Activated T-cell treated with anti-CD3 and anti-CD28 coated beads, Interleukin-2, amount 50 U/mL, for 24 hours (primary cell): ENCODE results near the gene NRP2.

Source experiments
- DNase-seq: peaks from one replicate; pipeline ENCODE4 v3.0.0-alpha.2; 2020
- H3K27ac Mint-ChIP-seq: 2 replicates; pipeline ENCODE4 v1.8.0; 2020; ENCODE audit warnings: mild to moderate bottlenecking, mixed read lengths
- H3K27me3 Mint-ChIP-seq: 2 replicates; pipeline ENCODE4 v1.8.0; 2020; ENCODE audit warnings: mixed read lengths
- H3K36me3 Mint-ChIP-seq: 2 replicates; pipeline ENCODE4 v1.8.0; 2020; ENCODE audit warnings: low read depth, mixed read lengths
- H3K4me1 Mint-ChIP-seq: 2 replicates; pipeline ENCODE4 v1.8.0; 2020; ENCODE audit warnings: low read depth, mixed read lengths
- H3K4me3 Mint-ChIP-seq: 2 replicates; pipeline ENCODE4 v1.8.0; 2020; ENCODE audit warnings: mild to moderate bottlenecking, moderate library complexity, mixed read lengths
- H3K9me3 Mint-ChIP-seq: 2 replicates; pipeline ENCODE4 v1.8.0; 2020; ENCODE audit warnings: mixed read lengths

Gene NRP2

DNA sequence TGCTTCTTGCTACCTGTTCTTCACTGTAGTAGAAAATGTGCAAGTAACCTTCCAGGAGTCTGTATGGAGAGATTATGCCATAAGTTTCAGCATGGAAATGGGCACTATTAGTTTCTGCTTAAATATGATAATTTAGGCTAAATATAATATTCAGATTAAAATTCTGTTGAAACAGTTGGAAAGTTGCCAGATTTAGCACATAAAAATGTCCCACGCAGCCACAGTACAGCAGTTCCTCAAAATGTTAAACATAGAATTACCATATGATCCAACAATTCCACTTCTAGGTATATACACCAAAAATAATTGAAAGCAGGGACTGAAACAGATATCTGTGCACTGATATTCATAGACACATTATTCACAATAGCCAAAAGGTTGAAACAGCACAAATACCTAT is 121.2 kb downstream of the NRP2 start:
- no peak for DNase-seq
- Mint-ChIP-seq H3K27ac (no peak overlapping the region), H3K36me3 (no peaks in the 10 kb centered on the region)

GRCh38 chr2:205805136-205805535 is 122.8 kb downstream of the NRP2 start:
- no peak overlapping the region for H3K4me3 Mint-ChIP-seq
- H3K36me3 Mint-ChIP-seq: no peaks in the 10 kb centered on the region
- no peak overlapping the region for H3K27ac Mint-ChIP-seq
- no peaks in the 10 kb centered on the region for H3K9me3 Mint-ChIP-seq
- no peak for DNase-seq
- no peaks in the 10 kb centered on the region for H3K27me3 Mint-ChIP-seq
- no peaks in the 10 kb centered on the region for H3K4me1 Mint-ChIP-seq

More for the DNA sequence above, 121.2 kb downstream of the NRP2 start:
- Mint-ChIP-seq H3K4me3 (no peak overlapping the region), H3K4me1 (no peaks in the 10 kb centered on the region), H3K9me3 (no peaks in the 10 kb centered on the region), H3K27me3 (no peaks in the 10 kb centered on the region)

DNA sequence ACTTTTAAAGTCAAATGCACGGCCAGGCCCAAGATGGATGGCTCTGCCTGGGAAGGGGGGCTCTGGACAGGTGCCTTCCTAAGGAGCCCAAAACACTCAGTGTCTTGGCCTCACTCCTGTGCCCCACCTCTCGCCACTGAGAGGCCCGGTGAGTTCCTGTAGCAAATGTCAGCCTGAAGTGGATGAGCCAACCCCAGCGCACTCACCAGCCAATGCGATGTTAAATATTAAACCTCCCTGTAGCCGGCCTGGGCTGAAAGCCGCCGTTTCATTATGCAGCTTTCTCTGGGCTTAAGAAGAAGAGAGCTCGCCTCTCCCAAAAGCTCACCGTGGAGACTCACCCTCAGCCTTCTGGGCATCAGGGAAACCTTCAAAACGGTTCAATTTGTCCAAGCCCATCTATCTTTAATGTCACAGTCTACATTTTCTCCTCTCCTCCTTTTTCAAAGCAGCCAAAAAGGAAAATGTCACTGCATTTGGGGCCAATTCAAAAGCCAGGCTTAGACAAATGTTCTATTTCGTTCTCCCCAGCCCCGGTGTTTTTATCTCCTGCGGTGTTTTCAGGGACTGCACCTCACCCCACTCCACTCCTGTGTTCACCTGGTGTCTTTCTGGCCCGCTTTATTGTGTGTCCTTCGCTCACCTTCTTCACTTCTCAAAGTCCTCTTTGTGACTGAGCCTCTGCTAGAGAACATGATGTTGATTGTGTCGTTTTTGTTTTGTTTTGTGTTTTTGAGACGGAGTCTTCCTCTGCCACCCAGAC is 124.0 kb downstream of the NRP2 start:
- Mint-ChIP-seq H3K4me1 (no peaks in the 10 kb centered on the region), H3K9me3 (no peaks in the 10 kb centered on the region), H3K27ac (no peak overlapping the region), H3K4me3 (no peak overlapping the region), H3K36me3 (no peaks in the 10 kb centered on the region), H3K27me3 (no peaks in the 10 kb centered on the region)
- no peak for DNase-seq

DNA sequence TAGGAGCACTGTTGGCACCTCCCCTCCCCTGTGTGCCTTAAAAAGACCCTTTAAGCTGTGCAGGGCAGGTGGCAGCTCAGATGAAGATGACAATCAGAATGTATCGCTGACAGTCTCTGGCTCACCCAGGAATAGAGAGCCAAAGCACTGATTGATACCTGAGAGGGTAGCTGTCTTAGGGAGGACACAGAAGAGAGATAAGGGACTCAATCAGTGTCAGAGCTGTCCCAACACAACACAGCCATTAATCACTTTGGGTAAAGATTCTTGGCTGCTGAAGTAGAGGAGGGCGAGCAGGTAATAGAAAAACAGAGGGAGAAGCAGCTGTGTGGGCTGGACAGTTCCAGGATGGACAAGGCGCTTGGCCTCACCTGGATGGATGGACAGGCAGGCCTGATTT is 124.9 kb downstream of the NRP2 start:
- no peaks in the 10 kb centered on the region for H3K27me3 Mint-ChIP-seq
- no peaks in the 10 kb centered on the region for H3K9me3 Mint-ChIP-seq

DNA sequence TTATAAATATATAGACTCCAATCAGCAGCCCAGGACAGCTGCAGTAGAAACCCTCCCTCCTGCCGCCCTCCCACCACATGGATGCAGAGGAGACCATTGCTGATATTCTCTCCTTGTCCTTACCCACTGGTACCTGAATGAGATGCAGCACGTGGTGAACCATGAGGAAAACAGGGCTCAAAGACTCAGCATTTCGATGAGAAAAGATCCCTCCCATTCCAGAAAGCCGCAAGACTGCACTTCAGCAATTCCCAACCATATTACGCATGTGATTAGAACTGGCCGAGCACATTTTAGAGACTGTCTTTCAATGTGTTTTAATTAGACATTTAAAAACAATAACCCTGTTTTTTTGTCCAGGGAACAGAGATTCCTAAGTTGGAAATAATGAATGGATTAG is 125.5 kb downstream of the NRP2 start:
- Mint-ChIP-seq H3K27ac (no peak overlapping the region), H3K27me3 (no peaks in the 10 kb centered on the region), H3K9me3 (no peaks in the 10 kb centered on the region), H3K36me3 (no peaks in the 10 kb centered on the region), H3K4me3 (no peak overlapping the region), H3K4me1 (no peaks in the 10 kb centered on the region)
- DNase-seq: no peak

More for the DNA sequence above, 124.9 kb downstream of the NRP2 start:
- DNase-seq: no peak
- Mint-ChIP-seq H3K27ac (no peak overlapping the region), H3K4me3 (no peak overlapping the region), H3K36me3 (no peaks in the 10 kb centered on the region), H3K4me1 (no peaks in the 10 kb centered on the region)

GRCh38 chr2:205808486-205809121 is 126.3 kb downstream of the NRP2 start:
- Mint-ChIP-seq H3K27me3 (no peaks in the 10 kb centered on the region), H3K9me3 (no peaks in the 10 kb centered on the region), H3K4me3 (no peak overlapping the region), H3K27ac (no peak overlapping the region), H3K4me1 (no peaks in the 10 kb centered on the region), H3K36me3 (no peaks in the 10 kb centered on the region)
- no peak for DNase-seq

DNA sequence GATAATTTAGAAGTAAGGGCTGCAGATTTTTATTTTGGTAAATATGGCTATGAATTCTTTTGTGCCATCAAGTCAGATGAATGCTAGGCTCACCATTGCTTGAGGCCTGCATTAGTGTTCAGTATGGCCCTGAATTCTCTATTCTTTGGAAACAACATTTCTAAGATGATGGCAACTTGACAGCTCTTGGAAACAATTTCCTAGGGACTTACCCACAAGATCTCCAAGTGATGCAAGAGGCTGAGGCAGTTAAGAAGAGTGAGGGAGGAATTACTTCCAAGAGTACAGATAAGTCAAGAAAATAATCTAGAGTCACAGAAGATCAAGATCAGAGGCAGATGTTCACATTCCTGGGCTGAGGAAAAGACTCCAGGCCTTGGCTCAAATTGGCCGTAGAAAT is 129.1 kb downstream of the NRP2 start:
- H3K4me1 Mint-ChIP-seq: no peaks in the 10 kb centered on the region
- H3K9me3 Mint-ChIP-seq: no peaks in the 10 kb centered on the region
- H3K27ac Mint-ChIP-seq: no peak overlapping the region
- peaks cover 2% of the 10 kb centered on the region for H3K27me3 Mint-ChIP-seq
- no peak for DNase-seq
- H3K4me3 Mint-ChIP-seq: no peak overlapping the region
- no peaks in the 10 kb centered on the region for H3K36me3 Mint-ChIP-seq

- Mint-ChIP-seq H3K36me3 (no peaks in the 10 kb centered on the region), H3K27ac (no peak overlapping the region), H3K9me3 (no peaks in the 10 kb centered on the region), H3K4me3 (no peak overlapping the region), H3K4me1 (no peaks in the 10 kb centered on the region), H3K27me3 (peaks cover 9% of the 10 kb centered on the region)
- no peak for DNase-seq
Measured at GRCh38 chr2:205814039-205814364, 131.7 kb downstream of the NRP2 start.

- Mint-ChIP-seq H3K27ac (no peak overlapping the region), H3K9me3 (no peaks in the 10 kb centered on the region), H3K27me3 (peaks cover 18% of the 10 kb centered on the region), H3K36me3 (no peaks in the 10 kb centered on the region), H3K4me1 (no peaks in the 10 kb centered on the region), H3K4me3 (no peak overlapping the region)
- DNase-seq: no peak
Measured at GRCh38 chr2:205815673-205816072, 133.4 kb downstream of the NRP2 start.

DNA sequence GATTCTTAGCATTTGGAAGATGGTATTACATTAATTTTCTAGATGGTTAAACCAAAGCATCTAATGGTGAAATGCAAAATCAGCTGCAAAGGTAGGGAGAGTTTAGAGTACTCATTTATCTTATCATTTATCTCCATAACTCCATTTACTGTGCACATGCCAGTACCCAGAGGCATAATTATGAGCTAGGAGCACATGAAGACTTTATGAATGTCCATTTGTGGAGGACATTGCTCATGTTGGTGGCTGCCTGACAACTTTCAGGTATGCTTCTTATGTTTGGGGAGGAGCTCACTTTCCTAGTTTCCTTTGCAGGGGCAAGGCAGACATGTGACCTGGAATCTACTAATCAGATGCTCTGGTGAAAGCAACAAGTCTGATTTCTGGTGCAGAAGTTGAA is 134.0 kb downstream of the NRP2 start:
- no peaks in the 10 kb centered on the region for H3K4me1 Mint-ChIP-seq
- no peak for DNase-seq
- H3K36me3 Mint-ChIP-seq: no peaks in the 10 kb centered on the region
- H3K27ac Mint-ChIP-seq: no peak overlapping the region
- H3K4me3 Mint-ChIP-seq: no peak overlapping the region
- H3K9me3 Mint-ChIP-seq: no peaks in the 10 kb centered on the region
- peaks cover 18% of the 10 kb centered on the region for H3K27me3 Mint-ChIP-seq

DNA sequence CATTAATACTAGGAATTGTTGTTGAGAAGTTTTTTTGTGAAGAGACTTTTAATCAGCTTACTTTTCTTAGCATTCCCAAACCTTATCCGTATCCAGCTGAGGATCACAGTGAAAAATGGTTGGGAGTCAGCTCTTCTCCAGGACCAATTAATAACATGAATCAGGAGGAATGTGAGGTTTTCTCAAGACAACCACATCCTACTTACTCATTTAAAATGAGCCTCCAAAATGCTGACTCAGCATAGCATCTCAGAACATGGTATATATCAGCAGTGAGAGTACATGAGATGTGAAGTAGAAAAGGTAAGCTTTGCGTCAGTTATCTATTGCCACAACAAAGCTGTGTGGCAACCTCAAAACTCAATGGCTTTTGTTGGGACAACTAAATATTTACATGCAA is 140.3 kb downstream of the NRP2 start:
- H3K4me1 Mint-ChIP-seq: no peaks in the 10 kb centered on the region
- H3K27ac Mint-ChIP-seq: no peak overlapping the region
- H3K36me3 Mint-ChIP-seq: no peaks in the 10 kb centered on the region
- H3K4me3 Mint-ChIP-seq: no peak overlapping the region
- peaks cover 26% of the 10 kb centered on the region for H3K27me3 Mint-ChIP-seq
- DNase-seq: no peak
- H3K9me3 Mint-ChIP-seq: peaks cover 6% of the 10 kb centered on the region

DNA sequence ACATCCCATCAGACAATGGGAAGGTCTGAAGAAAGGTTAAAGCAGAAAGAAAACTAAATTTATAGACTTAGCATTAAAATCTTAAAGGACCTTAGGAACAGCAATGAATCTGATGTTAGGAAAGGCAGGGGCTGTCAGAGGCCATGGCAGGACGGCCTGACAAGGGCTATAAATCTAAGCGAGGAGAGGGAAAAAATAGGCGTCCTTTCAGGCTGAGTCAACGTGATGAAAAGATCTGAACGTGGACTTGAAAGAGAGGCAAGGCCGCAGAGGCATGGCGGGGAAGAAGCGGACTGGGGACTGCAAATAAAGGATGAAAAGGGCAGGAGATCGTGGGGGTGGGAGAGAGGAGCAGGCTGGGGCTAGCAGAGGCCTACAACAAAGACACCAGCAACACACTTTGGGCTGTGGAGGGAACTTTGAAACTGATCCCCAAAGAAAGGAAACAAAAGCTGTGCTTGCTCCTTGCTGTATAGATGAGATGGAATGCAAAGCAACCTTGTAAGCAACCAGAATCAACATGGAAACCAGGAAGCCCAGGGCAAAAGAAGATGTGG is 145.6 kb downstream of the NRP2 start:
- Mint-ChIP-seq H3K27me3 (peaks cover 11% of the 10 kb centered on the region), H3K36me3 (no peaks in the 10 kb centered on the region), H3K9me3 (peaks cover 6% of the 10 kb centered on the region), H3K4me1 (no peaks in the 10 kb centered on the region), H3K27ac (no peak overlapping the region), H3K4me3 (no peak overlapping the region)
- DNase-seq: no peak

DNA sequence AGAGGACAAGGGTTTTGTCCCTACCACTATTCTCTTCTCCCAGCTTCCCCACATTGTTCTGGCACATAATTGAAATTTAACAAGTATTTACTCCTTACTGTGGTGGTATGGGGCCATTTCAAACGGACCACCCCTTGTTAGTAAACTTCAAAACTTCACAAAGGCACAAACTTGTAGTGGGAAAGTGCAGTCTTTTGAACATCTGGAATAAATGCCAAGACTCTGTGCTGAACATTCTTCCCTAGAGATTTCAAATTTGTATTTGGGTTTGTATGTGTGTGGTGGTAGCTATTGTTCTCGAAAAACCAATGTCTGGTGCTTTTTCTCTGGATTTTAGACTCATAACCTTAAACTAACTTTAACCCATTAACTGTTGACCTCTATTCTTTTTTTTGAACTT is 151.6 kb downstream of the NRP2 start:
- no peak for DNase-seq
- Mint-ChIP-seq H3K36me3 (no peaks in the 10 kb centered on the region), H3K27me3 (no peaks in the 10 kb centered on the region), H3K4me1 (no peaks in the 10 kb centered on the region), H3K27ac (no peak overlapping the region), H3K4me3 (no peak overlapping the region), H3K9me3 (peaks cover 2% of the 10 kb centered on the region)

DNA sequence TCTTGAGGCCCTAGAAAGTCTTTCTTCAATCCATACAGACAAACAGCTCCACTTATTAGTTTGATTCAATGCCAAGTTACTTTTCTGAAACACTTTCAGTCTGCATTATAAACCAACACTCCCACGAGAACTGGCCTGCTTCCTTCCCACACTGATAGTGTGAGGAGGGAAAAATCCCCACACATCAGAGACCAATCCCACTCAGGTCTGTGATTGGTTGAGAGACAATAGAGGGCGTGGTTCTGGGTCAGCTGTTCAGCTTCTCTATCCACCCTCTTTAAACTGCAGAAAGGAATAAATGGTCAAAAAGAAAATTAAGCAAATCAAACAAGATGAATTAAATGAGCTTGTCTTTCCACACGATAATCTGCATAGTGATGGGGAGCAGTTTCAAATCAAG is 152.5 kb downstream of the NRP2 start:
- Mint-ChIP-seq H3K27ac (no peak overlapping the region), H3K4me3 (no peak overlapping the region), H3K27me3 (no peaks in the 10 kb centered on the region), H3K4me1 (no peaks in the 10 kb centered on the region), H3K36me3 (no peaks in the 10 kb centered on the region), H3K9me3 (peaks cover 2% of the 10 kb centered on the region)
- no peak for DNase-seq

DNA sequence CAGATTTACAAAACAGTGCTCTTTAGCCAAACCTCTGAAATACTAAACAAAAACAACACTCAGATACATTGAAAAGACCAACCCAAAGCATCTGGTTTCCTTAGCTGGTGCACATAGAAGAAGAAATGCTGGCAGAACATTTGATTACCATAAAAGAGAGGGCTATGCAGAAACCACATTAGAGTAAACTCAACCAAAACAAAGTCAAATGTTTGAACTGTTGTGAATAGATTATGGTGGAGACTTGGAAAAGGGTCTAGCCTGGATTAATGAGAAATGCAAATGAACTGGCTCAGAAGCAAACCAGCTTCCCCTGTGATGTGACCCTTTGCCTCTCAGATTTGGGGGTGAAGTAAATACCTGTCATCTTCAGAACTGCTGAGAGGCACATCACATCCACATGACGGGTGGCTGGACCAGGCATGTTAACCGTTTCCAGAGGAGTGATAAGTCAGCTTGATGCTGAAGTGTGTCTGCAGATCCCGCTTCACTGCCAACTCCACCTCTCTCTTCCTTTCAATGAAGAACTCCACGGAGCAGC is 153.0 kb downstream of the NRP2 start:
- Mint-ChIP-seq H3K4me3 (no peak overlapping the region), H3K36me3 (no peaks in the 10 kb centered on the region), H3K4me1 (no peaks in the 10 kb centered on the region), H3K9me3 (peaks cover 2% of the 10 kb centered on the region), H3K27me3 (no peaks in the 10 kb centered on the region), H3K27ac (no peak overlapping the region)
- no peak for DNase-seq
